Fibroblast of the conjunctiva (primary cell): ENCODE measurements around the gene CNOT8.

Experiments used
- DNase-seq: peaks from one replicate; pipeline ENCODE4 v3.0.0-alpha.2; 2010; ENCODE audit warnings: low read depth

Gene CNOT8

DNA sequence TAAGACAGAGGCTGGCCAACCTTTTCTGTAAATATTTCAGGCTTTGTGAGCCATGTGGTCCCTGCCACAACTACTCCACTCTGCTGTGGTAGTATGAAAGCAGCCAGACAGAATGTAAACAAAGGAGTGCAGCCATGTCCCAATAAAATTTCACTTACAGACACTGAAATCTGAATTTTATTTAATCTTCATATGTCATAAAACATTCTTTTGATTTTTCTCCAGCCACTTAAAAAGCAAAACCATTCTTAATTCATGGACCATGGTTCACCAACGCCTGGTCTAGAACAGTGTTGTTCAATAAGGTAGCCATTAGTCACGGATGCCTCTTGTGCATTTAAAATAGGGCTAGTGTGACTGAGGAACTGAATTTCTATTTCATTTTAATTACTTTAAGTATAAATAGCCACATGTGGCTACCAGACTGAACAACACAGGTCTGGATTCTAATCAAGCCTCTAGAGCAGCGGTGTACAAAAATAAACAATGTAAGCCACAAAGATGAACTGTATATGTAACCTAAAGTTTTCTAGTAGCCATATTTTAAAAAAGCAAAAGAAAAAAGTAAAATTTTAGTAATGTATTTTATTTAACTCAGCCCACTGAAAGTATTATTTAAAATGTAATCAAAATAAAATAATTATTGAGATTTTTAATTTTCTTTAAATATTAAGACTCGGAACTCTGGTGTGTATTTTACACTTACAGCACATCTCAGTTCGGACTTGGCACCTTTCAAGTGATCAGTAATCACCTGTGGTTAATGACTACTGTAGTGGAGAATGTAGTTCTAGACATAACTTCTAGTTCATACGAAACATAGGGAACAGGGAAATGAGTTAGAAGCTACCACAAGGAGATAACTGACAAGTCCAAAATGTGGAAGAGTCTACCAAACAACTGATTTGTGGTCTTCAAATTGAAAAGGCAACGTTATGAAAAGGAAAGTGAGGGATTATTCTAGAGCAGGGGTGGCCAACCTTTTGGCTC is 65.3 kb downstream of the CNOT8 start:
- DNase-seq: no peak
